ENCODE results near the gene SLC4A1. TPM values are rescaled to one million over a fixed set of nuclear protein-coding genes. Genes with fewer than 3 reads are reported as not detected.

The SLC4A1 gene
- total and polyA plus RNA-seq, 2 of the 13 experiments (the other 11 are each of a cell fraction or from before 2014, with no cell fraction given) = not detected

GRCh38 chr17:44219616-44220212 is 48.2 kb downstream of the SLC4A1 start, which contains the start of gene UBTF (continued):
- TF ChIP-seq AFF4 (CRISPR knock-in tag; IDR thresholded peaks at IDR 0.05) = no peak
- no peak for TF ChIP-seq HMGXB3 (CRISPR knock-in tag; IDR thresholded peaks at IDR 0.05; ENCODE audit: borderline replicate concordance)
- TF ChIP-seq ZNF263 (CRISPR knock-in tag; IDR thresholded peaks at IDR 0.05) = peak; percentile 81
- TF ChIP-seq FOXM1 (CRISPR knock-in tag; IDR thresholded peaks at IDR 0.05) = no peak
- no peak for TF ChIP-seq MATR3 (CRISPR knock-in tag; IDR thresholded peaks at IDR 0.05)
- TF ChIP-seq ARNT2 (CRISPR knock-in tag; IDR thresholded peaks at IDR 0.05; ENCODE audit: low read depth) = peak; percentile 48; the same call in 1 of the 2 replicates
- 0 out of 2 replicates have a peak, but pooled peaks have one; percentile 12 for TF ChIP-seq ETV5 (CRISPR knock-in tag; IDR thresholded peaks at IDR 0.05; ENCODE audit: borderline replicate concordance)
- no peak for TF ChIP-seq MXI1 (IDR thresholded peaks at IDR 0.05; ENCODE audit: borderline replicate concordance, low read depth, low read length)
- no peak for TF ChIP-seq TARDBP (CRISPR knock-in tag; IDR thresholded peaks at IDR 0.05)
- no peak for TF ChIP-seq ATF7-NPFF (CRISPR knock-in tag; IDR thresholded peaks at IDR 0.05; ENCODE audit: low read depth)
- no peak for TF ChIP-seq MAFF (IDR thresholded peaks at IDR 0.05; ENCODE audit: low read depth, low read length)
- no peak for TF ChIP-seq CREM (IDR thresholded peaks at IDR 0.05)
- TF ChIP-seq CREM (CRISPR knock-in tag; IDR thresholded peaks at IDR 0.05) = no peak
- TF ChIP-seq GPBP1L1 (CRISPR knock-in tag; IDR thresholded peaks at IDR 0.05) = no peak
- TF ChIP-seq ATF1 (CRISPR knock-in tag; IDR thresholded peaks at IDR 0.05) = no peak
- no peak for TF ChIP-seq ZNF816 (CRISPR knock-in tag; IDR thresholded peaks at IDR 0.05; ENCODE audit: borderline replicate concordance)
- peak; percentile 33; the same call in 1 of the 2 replicates for TF ChIP-seq RBFOX2 (IDR thresholded peaks at IDR 0.05; ENCODE audit: low read depth, low read length)
- TF ChIP-seq ZNF496 (CRISPR knock-in tag; IDR thresholded peaks at IDR 0.05; ENCODE audit: insufficient replicate concordance) = no peak
